ENCODE data around the gene SRPRA. TPM values are rescaled to one million over a fixed set of nuclear protein-coding genes. Genes with fewer than 3 reads are reported as not detected.

SRPRA gene
- polyA plus RNA-seq, 1 donor from 2014 or later, result 24.9 TPM

- Histone ChIP-seq H3K9ac (ENCODE audit: low read length) (no peak overlapping the region), H3K36me3 (ENCODE audit: insufficient read depth, low read length) (no peaks in the 10 kb centered on the region), H3K27me3 (ENCODE audit: insufficient read depth, low read depth, low read length) (no peaks in the 10 kb centered on the region), H4K20me1 (ENCODE audit: insufficient read depth) (no peaks in the 10 kb centered on the region), H3F3A (ENCODE audit: insufficient read depth, low read length, poor library complexity, severe bottlenecking) (no peaks in the 10 kb centered on the region), H3K27ac (ENCODE audit: low read length) (no peak overlapping the region), H3K79me2 (replicated peaks; ENCODE audit: insufficient read depth, low read length) (no peaks in the 10 kb centered on the region), H3K4me3 (ENCODE audit: low read length) (no peak overlapping the region), H2AFZ (ENCODE audit: low read depth, low read length) (no peak overlapping the region), H3K9me2 (ENCODE audit: insufficient read depth, low read length) (no peaks in the 10 kb centered on the region), H3K4me2 (ENCODE audit: low read length) (no peak overlapping the region), H3K9me3 (ENCODE audit: low read length) (no peaks in the 10 kb centered on the region)
- TF ChIP-seq SMC3 (conservative IDR thresholded peaks at IDR 0.05; ENCODE audit: poor library complexity) (no peak), EZH2 (IDR thresholded peaks at IDR 0.05; ENCODE audit: borderline replicate concordance, insufficient read depth, low read length, poor library complexity, severe bottlenecking) (no peak), MXI1 (conservative IDR thresholded peaks at IDR 0.05; ENCODE audit: poor library complexity, severe bottlenecking) (no peak), RAD21 (conservative IDR thresholded peaks at IDR 0.05) (no peak), CTCF (IDR thresholded peaks at IDR 0.05; ENCODE audit: poor library complexity, severe bottlenecking) (no peak), TAF1 (IDR thresholded peaks at IDR 0.05; ENCODE audit: low read depth) (no peak)
- TF ChIP-seq, protein P1, sequence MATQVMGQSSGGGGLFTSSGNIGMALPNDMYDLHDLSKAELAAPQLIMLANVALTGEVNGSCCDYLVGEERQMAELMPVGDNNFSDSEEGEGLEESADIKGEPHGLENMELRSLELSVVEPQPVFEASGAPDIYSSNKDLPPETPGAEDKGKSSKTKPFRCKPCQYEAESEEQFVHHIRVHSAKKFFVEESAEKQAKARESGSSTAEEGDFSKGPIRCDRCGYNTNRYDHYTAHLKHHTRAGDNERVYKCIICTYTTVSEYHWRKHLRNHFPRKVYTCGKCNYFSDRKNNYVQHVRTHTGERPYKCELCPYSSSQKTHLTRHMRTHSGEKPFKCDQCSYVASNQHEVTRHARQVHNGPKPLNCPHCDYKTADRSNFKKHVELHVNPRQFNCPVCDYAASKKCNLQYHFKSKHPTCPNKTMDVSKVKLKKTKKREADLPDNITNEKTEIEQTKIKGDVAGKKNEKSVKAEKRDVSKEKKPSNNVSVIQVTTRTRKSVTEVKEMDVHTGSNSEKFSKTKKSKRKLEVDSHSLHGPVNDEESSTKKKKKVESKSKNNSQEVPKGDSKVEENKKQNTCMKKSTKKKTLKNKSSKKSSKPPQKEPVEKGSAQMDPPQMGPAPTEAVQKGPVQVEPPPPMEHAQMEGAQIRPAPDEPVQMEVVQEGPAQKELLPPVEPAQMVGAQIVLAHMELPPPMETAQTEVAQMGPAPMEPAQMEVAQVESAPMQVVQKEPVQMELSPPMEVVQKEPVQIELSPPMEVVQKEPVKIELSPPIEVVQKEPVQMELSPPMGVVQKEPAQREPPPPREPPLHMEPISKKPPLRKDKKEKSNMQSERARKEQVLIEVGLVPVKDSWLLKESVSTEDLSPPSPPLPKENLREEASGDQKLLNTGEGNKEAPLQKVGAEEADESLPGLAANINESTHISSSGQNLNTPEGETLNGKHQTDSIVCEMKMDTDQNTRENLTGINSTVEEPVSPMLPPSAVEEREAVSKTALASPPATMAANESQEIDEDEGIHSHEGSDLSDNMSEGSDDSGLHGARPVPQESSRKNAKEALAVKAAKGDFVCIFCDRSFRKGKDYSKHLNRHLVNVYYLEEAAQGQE (IDR thresholded peaks at IDR 0.05; ENCODE audit: borderline replicate concordance), result no peak
Measured at GRCh38 chr11:126317432-126317755, 48.7 kb upstream of the SRPRA start.

DNA sequence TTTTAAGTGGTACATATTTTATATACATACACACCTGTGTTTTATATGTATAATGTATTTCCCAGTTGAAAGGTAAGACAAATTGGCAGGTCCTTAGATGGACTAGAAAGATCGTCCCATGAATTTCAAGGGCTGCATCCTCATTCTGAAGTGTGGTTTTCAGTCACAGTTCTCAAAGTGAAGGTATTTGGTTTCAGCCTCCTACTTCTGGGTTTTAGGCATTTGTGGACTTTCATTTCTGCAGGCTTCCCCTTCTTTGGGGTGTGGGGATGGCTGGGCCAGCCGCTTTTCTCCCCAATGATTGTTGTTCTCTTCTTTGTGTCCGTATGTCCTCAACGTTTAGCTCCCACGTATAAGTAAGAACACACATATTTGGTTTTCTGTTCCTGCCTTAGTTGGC lies 45.1 kb upstream of the SRPRA start:
- no peaks in the 10 kb centered on the region for H3K79me2 ChIP-seq (replicated peaks; ENCODE audit: insufficient read depth, low read length)
- no peaks in the 10 kb centered on the region for H3F3A ChIP-seq (ENCODE audit: insufficient read depth, low read length, poor library complexity, severe bottlenecking)
- no peaks in the 10 kb centered on the region for H3K36me3 ChIP-seq (ENCODE audit: insufficient read depth, low read length)
- no peak overlapping the region for H3K4me2 ChIP-seq (ENCODE audit: low read length)
- H3K27me3 ChIP-seq (ENCODE audit: insufficient read depth, low read depth, low read length), result no peaks in the 10 kb centered on the region
- no peak overlapping the region for H2AFZ ChIP-seq (ENCODE audit: low read depth, low read length)
- no peaks in the 10 kb centered on the region for H3K9me2 ChIP-seq (ENCODE audit: insufficient read depth, low read length)
- H3K9ac ChIP-seq (ENCODE audit: low read length), result no peak overlapping the region
- TF ChIP-seq TAF1 (IDR thresholded peaks at IDR 0.05; ENCODE audit: low read depth) (no peak), CTCF (IDR thresholded peaks at IDR 0.05; ENCODE audit: poor library complexity, severe bottlenecking) (no peak), RAD21 (conservative IDR thresholded peaks at IDR 0.05) (no peak), EZH2 (IDR thresholded peaks at IDR 0.05; ENCODE audit: borderline replicate concordance, insufficient read depth, low read length, poor library complexity, severe bottlenecking) (no peak)
- H3K9me3 ChIP-seq (ENCODE audit: low read length), result no peaks in the 10 kb centered on the region
- no peaks in the 10 kb centered on the region for H4K20me1 ChIP-seq (ENCODE audit: insufficient read depth)
- H3K4me3 ChIP-seq (ENCODE audit: low read length), result no peak overlapping the region
- H3K27ac ChIP-seq (ENCODE audit: low read length), result no peak overlapping the region
